HG02885 (cell line): ENCODE measurements around the gene LRRK1.

Source experiments
- ATAC-seq: cut with Tn5 transposase; IDR thresholded peaks from one replicate; pipeline ENCODE4 v1.9.1; 2021; ENCODE audit warnings: mild to moderate bottlenecking; ENCODE audit not compliant: unreplicated experiment, poor library complexity

LRRK1 gene

GRCh38 chr15:101118615-101119014 is 199.5 kb downstream of the LRRK1 start:
- ATAC-seq, result no peak

- no peak for ATAC-seq
Observed at GRCh38 chr15:101119181-101119580, 200.0 kb downstream of the LRRK1 start.
